Amniotic stem cell (primary cell): ENCODE measurements around the gene GPATCH4.
A peak's percentile ranks its signal among the peaks of the same experiment; 100 is the strongest.
"Not testable (repeated sequence)": the region's sequence is repeated elsewhere in the genome, so short reads cannot be mapped to it uniquely, and the experiment has no call there.

ENCODE experiments used
- DNase-seq: peaks from one replicate; lab custom pipeline; 2025; lab: John Stamatoyannopoulos, UW

The GPATCH4 gene

DNA sequence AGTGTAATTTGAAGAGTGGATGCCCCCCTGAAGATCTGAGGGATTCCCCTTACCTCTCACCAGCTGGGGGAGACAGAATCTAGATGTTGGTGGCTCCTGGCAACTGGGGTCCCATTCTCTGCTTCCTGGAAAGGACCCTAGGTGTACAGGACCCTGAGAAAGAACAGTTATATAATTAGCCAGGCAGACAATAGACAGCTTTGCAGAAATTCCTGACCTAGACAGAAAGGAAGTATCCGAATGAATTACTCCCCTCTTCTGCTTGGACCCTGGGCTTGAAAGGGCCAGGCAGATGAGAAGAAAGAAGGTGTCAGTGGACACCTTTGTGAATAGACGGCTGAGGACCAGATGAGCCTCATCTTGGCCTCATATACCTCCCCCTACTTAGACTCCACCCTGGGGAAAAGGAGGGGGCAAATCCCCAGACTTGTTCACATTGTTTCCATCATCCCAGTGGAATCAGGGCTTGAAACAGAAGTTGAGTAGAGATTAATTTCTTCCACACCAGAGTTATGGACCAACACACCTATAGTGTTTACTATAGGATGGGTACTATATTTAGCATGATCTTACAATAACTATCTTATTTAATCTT lies 27.1 kb downstream of the GPATCH4 start:
- no peak for DNase-seq

DNA sequence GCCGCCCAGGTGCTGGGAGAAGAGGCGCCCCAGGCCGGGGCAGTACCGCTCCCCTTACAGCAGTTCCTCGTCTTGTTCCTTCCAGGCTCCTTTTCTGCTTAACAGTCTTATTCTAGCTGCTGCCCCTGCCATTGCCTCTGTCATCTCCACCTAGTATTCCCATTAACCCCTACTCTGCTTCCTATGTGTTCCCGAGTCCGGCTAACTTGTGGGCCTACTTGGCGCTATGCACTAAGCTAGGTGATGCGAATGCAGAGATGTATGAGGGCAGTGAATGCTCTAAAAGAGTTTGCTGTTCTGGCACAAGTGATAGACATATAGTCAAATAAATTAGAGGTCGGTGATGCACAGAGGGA lies 28.6 kb downstream of the GPATCH4 start:
- DNase-seq: no peak

DNA sequence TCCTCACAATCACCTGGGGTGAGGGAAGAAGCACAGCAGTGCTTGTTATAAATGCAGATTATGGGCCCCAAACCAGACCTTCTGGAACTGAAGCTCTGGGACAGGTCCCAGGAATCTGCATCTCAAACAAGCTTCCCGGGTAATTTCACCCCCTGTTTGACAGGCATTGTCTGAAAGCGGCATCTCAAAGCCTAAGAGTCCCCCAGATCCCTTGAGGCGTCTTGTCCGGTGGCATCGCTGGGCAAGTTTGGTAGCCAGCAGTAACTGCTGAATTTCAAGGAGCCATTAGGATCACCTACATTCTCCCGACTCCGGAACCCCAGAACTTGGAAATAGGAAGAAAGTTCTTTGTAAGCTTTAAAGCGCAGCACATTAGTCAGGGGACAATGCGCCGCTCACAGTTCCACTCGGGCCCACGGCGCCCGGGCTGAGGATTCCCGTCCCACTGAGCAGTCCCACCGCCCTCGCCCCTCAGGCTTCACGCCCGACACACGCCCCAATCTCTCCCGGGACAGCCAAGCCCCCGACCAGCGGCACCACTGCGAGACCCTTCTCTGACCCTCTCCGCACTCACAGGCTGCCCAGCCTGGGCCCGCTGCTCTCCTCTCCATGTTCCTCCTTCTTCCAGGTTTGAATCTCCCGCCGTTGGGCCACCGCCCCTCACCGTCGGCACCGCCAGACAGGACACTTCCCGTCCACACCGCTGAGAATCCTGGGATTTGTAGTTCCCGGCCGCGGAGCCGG lies 29.2 kb downstream of the GPATCH4 start, which contains the start of gene IQGAP3:
Gene IQGAP3, minus strand, starts transcription at position 647 of the 744 bp plus-strand sequence. Its CDS starts 36 bp downstream, at position 611.
- peak; percentile 49 for DNase-seq

DNA sequence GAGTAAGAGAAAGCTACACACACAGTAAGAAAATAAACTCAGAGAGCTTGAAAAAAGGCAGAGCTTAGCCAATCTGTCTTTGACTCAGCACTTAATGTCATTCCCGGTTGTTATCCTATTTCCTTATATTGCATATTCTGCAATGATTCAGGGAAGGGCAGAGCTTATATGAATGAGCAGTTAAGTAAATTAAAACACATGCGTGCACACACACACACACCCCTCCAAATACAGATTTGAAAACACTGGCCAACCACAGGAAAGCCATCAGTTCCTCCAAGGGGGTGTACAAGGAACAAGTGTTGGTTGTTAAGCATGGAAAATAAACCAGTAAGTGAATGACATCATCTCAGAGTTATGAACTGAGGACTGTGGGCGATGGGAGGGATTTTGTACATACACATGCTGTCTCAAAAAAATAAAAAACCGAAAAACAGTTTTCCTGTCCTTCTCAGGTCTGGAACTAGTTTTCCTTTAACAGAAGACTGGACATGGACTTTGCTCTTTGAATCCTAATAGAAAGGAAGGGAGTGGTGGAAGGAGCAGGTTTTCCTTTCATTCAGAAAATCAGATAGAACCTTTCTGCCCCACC lies 29.9 kb downstream of the GPATCH4 start:
- peak; percentile 91 for DNase-seq

DNA sequence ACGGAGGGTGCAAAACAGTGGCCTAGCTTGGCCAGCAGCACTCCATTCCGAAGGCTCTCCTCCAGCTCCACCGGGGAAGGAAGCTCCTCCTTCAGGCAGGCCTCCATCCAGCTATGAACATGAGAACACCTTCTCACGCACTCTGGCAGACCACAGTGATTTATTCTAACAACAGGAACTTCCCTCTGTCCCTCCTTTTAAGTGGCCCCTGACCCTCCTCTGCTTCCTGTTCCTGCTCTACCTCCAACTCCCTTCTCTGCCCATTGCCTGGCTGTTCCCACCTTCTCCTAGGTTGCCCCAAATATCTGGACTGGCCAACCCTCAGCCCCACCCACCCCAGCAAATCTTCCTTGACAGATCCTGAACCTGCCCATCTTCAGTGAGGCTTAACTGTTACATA lies 34.8 kb downstream of the GPATCH4 start:
- no peak for DNase-seq

DNA sequence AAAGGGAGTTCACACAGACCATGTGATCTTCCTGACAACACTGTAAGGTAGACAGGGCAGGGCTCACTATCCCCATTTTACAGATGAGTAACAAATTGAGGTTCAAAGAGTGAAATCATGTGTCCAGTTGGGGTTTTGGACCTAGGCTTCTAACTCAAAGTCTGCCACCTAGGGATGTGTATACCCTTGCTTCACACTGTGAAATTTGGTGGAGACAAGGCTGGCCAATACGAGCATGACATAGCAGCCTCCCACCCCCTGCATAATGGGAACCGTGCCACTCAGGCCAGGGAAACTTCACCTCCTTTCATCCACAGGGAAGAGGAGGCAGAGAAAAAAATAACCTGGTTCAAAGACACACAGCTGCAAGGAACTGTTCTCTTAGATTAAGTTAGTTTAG lies 35.8 kb downstream of the GPATCH4 start:
- no peak for DNase-seq

DNA sequence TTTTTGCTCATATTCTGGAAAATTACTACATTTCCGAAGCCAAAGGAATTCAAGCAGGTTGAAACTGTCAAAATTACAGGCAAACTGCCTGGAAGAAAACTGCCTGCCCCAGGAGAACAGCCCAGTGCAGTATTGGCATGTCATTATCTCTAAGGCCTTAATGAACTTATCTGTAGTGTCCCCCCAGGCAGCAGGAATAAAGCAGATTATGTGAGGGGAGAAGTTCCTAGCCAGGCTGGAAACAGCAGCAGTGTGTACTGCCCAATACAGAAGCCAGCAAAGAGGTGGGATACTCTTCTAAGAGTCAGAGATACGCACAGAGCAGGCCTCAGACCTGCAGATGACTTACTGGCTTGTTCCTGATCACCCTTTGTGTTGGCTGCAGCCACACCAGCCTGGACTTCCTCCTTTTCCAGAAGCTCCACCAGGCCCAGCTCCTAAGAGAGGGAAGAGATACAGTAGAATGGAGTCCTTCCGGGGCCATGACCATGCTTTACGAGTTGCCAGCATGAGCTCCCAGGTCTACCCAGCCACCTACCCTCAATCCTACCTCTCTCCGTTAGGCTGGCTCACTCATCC lies 40.6 kb downstream of the GPATCH4 start:
- DNase-seq: no peak

DNA sequence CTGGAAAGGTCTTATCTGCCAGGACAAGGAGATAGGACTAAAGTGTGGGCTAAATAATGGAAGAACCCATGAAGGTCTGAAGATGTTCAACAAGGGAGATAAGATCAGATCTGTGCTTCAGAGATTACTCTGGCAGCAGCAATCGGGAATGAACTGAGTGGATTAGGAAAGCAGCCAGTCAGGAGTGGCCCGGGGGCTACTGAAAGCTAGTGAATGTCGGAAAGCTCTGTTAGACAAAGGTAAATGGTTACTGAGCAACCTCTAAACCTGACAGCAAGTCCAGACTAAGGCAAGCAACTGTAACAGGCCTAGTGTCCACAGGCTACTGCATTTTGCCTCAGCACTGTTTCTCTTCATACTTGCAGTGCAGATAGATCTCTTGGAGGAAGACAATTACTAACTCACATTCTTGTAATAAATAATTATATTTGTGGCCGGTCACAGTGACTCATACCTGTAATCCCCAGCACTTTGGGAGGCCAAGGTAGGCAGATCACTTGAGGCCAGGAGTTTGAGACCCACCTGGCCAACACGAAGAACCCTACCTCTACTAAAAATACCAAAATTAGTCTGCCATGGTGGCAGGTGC lies 41.4 kb downstream of the GPATCH4 start:
- no peak for DNase-seq

DNA sequence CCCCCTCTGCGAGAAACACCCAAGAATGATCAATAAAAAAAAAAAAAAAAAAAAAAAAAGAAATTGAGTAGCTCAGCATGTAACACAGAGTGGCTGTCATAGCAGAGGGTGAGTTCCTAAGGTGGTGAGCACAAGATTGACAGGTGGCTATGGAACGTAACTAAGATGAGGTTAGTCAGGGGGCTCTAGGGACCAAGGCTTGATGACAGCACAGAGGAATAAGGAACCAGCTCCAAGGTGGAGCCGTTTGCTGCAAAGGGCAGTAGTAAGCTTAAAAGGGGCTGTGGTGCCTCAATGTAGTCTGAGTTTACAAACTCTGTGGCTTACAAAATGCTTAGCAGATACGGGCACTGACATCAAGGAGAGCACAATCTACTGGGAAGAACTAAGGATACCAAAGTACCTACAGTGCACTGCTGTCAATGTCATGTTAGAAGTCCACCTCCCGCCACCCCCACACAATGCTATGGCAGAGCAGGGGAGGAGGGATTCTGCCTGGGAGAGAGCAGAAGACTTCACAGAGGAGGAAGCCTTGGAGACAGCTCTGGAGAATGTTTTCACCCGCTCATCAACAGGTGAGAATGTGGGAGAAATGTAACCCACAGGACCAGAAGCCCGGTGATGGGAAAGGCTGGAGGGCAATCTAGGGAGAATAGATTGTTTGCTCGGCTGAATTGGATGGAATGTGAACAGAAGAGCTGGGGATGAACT lies 42.0 kb downstream of the GPATCH4 start:
- no peak for DNase-seq

DNA sequence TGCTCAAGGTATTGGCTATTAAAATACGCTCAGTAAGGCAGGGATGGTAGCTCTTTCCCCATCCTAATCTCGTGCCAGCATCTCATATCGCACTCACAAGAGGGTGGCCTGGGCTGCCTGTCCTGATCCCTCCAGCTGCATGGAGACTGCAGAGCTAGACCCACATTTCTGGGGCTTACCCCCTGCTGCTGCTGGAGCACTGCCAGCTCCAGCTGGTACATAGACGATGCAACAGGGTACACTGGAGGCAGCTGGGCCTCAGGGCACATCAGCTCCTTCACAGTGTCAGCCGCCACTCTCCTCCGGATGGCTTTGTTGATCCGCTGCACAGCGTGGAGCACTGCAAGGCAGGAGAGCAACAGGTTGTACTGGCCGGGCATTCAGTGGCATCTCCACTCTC lies 44.9 kb downstream of the GPATCH4 start:
- no peak for DNase-seq

DNA sequence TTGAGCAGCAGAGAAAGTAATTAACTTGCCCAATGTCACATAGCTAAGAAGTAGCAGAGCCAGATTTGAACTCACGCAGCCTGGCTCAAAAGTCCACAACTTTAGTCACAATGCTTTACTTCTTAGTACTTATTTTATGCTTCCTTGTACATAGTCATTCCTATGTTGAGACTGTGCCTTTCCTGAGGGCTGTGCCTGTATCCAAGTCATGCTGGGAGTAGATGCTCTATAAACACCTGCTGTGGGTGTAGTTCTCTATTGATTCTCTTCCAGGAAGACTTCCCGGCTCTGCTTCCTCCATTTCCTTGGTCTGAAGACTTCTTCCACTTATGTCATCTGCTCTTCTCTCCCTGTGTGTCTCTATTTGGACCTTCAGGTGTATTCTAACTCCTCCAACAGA lies 45.6 kb downstream of the GPATCH4 start:
- DNase-seq: no peak

DNA sequence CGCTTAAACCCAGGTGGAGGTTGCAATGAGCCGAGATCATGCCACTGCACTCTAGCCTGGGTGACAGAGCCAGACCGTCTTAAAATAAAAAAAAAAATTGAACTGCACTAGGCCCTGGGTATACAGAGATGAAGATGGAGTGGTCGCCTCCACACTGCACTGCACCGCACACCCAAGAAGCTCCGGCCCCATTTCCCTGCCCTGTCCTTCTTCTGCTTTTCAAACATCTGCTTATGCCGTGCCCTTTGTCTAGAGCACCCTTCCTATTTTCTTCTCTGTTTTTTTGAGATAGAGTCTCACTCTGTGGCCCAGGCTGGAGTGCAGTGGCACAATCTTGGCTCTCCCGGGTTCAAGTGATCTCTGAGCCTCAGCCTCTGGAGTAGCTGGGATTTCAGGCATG lies 46.3 kb downstream of the GPATCH4 start:
- no peak for DNase-seq

DNA sequence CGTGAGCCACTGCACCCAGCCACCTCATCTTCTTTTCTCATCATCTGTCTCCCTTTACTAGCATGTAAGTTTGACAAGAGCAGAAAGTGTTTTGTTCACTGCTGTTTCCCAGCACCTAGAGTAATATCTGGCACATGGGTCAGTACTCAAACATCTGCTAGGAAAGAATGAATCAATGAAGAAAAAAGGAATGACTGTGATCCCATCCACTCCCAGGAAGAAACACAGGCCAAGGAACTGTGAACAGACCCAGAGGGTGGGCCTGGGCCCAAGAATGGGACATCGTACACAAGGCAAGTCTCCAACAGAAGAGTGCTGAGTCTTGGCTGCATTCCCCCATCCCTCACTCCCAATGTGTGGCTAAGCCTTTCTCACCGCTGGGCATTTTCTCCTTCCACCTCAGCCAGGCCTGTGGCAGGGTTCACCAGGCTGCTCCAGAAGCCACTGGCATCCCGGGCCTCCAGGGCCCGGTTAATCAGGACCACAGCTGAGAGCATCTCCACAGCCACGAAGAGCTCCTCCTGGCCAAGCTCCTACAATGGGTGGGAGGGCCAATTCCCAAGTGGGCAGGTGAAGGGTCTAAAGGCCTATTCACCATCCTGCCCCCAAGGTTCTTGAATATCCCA lies 47.3 kb downstream of the GPATCH4 start:
- DNase-seq: no peak

DNA sequence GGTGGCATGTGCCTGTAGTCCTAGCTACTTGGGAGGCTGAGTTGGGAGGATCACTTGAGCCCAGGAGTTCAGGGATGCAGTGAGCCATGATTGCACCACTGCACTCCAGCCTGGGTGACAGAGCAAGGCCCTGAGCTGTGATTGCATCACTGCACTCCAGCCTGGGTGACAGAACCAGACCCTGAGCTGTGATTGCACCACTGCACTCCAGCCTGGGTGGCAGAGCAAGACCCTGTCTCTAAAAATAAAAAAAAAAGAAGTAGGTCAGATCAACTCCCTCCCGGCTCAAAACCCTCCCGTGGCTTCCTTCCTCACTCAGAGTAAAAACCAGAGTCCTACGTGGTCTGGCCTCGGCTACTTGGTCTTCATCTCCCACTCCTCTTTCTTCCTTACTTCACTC lies 48.3 kb downstream of the GPATCH4 start:
- DNase-seq: not testable (repeated sequence)

DNA sequence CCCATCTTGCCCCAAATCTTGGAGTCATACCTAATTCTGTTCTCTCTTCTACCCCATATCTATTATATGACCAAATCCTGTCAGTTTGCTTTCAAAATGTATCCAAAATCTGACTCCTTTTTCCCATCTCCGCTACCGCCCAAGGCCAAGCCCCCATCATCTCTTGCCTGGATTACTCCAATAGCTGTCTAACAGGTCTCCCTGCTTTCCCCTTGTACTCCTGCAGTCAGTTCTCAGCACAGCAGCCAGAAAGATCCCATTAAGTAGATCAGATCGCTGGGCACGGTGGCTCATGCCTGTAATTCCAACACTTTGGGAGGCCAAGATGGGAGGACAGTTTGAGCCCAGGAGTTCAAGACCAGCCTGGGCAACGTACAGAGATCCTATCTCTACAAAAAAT lies 48.8 kb downstream of the GPATCH4 start:
- DNase-seq: no peak

DNA sequence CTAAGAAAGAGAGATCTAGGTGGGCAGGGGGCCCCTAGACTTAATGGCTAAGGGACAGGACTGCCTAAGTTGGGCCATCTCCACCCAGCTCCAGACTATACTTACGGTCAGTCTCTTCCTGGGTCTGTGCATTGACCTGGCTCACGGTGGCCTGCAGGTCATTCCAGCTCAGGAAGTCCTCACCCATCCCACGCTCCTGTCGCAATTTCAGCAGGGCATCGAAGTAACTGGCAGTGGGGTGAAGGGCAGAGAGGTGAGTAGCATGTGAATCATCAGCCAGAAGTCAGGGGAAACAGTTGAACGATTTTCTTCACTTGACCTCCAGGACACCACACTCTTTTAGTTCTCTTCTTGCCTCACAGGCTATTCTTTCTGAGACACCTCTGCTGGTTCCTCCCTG lies 49.4 kb downstream of the GPATCH4 start:
- no peak for DNase-seq

DNA sequence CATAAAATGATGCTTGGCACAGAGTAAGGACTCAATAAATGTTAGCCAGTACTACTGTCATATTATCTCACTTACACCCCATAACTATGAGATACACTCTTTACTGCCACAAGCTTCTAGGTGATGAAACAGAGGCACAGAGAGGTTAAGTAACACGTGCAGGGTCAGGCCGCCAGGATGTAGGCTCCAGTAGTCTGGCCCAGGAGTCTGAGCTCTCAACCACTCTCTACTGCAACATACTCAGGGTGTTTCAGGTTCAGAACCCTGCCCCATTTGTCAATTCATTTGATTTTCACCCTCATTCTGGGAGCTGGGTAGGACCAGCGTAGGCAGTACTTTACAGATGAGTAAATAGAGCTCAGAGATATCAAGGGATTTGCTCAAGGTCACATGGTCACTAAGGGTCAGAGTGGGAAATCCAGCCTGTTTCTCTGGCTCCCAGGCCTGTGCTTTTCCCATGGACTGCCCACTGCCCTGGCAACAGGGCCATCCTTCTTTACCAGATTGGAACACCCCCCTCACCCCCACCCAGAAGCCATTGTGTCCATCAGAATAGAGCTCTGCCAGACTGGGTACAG lies 50.1 kb downstream of the GPATCH4 start:
- no peak for DNase-seq

DNA sequence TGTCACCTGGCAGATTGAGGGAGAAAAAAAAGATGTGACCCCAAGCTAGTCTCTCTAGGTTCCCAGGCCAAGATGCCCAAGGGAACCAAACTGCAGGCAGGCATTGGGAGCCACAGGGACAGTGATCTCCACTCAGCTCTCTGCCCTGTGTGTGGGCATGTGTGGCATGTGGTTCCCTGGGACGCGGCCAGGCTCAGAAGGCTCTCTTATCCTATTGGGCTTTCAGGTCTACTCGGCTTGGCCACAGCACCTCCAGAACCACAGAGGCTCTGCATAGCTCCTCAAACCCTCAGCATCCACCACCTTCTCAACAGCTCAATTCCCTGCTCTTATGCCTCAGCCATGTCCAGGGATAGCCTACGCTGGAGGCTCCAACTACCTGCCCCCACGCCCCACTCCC lies 50.9 kb downstream of the GPATCH4 start:
- DNase-seq: no peak

DNA sequence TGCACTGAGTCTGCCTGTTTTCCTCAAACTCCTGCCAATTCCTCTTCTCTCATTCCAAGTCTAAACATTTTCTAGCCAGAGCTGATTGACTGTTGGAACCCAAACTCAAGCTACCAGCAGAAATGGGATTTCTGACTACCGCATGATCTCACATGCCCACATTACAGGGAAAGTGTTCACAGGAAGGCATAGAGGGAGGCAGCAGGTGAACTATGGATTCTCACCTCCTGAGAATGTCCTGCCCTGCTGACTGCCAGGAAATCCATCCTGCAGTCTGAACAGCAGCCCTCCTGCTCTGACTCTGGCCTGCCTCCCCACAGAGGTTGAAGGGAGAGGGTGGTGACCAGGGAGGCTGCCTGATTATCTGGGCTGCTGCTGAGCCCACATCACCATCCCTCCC lies 51.4 kb downstream of the GPATCH4 start:
- no peak for DNase-seq

DNA sequence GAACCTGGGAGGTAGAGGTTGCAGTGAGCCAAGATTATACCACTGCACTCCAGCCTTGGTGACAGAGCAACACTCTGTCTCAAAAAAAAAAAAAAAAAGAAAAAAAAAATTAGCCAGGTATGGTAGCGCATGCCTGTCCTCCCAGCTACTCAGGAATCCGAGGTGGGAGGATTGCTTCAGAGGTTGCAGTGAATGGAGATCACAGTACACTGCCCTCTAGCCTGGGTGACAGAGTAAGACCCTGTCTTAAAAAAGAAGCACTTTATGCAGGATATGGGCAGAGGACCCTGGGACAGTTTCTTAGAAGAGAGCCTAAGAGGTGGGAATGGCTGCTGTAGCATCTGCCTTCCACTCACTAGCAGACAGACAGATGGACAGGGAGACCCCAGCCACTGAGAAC lies 51.9 kb downstream of the GPATCH4 start:
- DNase-seq: no peak

DNA sequence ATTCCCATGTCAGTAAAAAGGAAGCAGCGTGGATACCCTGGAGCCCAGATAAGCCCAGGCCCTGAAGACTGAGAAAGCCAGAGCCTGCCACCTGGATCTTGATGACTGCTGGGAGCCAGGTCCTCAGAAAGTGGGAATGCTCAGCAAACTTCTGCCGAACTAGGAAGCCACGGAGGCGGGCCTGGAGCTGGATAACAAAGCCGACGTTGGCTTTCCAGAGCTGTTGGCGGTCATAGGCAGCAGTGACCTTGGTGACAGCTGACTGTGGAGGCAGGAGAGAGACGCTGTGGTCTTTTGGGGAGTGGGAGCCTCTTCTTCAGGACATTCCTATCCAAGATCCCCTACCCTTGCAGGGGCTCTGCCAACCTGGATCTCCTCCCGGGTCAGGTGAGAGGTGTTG lies 53.3 kb downstream of the GPATCH4 start:
- DNase-seq: no peak
